Stimulated activated CD8-positive, alpha-beta memory T cell treated with anti-CD3 and anti-CD28 coated beads, Interleukin-2, amount 100 ng/mL, for 1 hour (primary cell): ENCODE data around the gene HSPA12A.

Experiments
- DNase-seq, 2 donors: peaks; one replicate each; pipeline ENCODE4 v3.0.0-alpha.2; 2020; ENCODE audit warnings: low read depth in 2 of 2

HSPA12A gene

DNA sequence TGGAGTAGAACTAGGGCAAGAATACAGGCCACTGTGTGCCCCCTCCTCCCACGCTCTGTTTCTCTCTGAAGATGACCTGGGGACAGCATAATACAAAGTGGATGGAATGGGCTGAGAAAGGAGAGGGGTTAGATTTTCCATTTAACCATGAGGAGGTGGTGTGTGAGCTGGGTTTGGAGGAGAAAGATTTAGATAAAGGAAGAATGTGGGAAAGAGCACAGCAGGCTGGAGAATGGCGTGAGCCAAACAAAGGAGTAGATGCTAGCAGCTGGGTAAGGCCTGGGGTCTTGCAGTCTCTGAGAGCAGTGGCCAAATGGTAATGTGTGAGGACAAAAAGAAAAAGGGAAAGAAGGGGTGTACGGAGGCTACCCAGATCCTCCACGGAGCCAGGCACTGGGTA, 113.0 kb downstream of the HSPA12A start:
- DNase-seq: no peak

DNA sequence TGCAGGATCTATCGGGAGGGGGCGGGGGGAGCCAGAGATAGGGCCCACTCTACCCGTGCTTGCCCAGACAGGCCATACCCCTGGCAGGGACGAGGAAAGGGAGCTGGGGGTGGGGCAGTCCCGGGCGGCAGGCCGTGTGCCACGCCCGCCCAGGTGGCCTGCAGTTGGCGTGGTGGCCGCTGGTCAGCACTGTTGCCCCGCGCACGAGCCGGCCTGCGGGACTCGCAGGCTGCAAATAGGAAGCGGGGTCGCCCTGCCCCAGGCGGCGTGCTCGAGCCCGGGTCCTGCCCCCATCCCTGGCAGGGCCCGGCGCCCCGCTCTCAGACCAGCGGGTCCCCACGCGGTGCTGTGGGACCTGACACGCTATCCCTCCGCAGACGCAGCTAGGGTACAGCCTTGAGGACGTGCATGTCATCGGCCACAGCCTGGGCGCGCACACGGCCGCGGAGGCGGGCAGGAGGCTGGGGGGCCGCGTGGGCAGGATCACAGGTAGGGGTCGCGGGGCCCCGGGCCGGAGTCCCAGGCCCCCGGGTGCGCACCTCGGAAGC, 114.9 kb downstream of the HSPA12A start:
- DNase-seq: no peak

DNA sequence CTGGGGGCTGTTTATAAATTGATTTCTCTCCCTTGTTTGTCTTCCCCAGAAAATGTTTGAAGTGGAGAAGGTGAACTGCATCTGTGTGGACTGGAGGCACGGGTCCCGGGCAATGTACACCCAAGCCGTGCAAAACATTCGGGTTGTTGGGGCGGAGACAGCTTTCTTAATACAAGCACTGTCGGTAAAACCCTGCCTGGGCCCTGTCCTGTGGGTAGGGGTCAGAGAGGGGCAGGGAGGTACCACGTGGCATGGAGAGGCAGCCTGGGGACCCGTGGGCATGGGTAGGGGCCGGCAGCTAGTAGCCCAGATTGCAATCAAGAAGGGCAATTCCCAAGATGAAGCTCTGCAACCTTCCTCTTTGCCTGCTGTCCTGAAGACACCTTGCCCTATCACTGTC, 115.6 kb downstream of the HSPA12A start:
- no peak for DNase-seq

DNA sequence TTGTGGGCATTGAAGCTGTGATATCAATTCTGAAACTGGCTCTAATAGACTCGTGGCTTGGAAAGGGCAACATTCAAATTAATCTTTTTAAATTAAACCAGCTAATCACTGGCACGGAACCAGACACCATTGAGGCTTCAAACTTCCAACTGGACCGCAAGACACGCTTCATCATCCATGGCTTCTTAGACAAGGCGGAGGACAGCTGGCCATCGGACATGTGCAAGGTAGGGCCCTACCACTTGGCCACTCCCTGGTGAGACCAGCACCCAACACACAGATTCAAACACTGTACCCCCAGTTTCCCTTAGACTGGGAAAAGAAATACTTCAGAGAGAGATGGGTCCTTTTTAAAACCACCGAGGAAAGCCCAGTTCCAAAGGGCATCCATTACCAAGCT, 116.5 kb downstream of the HSPA12A start:
- no peak for DNase-seq

DNA sequence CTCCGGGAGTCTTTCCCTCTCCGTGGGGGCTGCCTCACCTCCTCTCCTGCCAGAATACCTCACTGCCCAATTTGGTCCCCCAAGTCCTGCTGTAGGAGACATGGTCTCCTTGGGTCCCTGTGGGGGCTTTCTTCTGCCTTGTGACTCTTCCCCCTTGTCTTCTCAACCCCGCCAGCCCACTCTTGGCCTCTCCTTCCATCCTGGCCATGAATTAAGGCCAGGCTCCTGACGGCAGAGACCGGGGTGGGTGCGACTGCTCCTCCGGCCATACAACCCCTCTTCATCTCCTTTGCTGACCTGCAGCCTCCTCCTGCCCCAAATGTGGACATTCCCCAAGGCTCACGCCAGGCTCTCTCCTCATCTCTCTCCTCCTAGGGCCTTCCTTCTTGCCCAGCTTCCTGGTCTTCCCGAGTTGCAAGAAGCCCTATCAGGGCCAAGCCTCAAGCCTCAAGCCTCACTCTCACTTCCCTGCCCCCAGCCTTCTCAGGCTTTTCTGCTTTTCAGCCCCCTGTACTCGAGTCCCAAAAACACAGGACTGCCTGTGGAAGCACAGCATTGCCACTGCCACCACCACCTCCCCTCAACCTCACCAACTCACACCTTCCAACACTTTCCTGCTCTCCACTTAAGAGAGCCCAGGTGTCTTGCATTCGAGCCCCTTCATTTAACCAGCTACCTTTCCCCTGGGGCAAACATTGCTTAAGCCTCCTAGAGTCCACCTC, 120.3 kb downstream of the HSPA12A start:
- no peak for DNase-seq

DNA sequence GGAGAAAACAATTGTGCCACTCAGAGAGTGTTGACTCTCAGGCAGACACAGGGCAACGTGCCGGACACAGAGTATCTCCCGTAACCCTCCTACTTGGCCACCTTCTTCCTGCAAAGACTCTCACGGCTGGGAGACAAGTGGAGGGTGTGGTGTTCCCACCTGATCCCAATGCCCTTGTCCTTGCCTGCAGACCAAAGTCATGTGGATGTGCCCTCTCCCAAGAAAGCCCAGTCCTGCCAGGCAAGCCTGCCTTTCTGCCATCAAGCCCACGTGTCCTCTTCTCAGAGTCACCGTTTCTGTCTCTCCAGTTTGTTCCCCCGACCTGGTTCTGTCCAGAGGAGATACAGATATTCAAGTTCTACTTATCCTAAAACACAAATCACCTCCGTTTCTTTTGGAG, 120.9 kb downstream of the HSPA12A start:
- DNase-seq: no peak
